ENCODE data around the gene ATP5MG.

DNA sequence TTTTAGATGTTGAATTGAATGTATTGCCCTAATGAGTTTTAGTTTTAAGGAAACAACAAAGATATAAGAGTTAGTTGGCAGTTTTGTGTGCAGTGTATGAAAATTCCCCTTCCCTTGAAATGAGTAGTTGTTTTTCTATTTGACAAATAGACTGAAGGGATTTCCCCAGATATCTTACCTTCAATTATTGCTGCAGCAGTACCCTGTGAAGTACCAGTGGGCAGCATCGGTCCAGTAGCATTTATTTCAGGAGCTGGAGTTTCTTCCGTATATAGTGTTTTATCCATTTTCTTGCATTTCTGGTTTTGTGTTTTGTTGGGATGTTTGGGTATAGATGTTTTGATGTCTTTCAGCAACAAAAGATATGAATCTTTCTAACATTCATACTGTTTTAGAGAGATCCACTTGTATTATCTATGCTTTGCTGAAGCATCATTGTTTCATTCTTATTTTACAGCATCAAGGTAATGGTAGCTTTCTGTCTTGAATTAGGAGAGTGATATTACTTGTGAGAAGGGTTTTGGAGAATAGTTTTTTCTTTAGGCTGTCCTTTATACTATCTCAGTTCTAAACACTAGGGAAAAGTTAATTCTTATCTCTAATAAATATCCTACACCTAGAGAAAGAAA, 42.3 kb downstream of the ATP5MG start:
- TF ChIP-seq, protein P1, sequence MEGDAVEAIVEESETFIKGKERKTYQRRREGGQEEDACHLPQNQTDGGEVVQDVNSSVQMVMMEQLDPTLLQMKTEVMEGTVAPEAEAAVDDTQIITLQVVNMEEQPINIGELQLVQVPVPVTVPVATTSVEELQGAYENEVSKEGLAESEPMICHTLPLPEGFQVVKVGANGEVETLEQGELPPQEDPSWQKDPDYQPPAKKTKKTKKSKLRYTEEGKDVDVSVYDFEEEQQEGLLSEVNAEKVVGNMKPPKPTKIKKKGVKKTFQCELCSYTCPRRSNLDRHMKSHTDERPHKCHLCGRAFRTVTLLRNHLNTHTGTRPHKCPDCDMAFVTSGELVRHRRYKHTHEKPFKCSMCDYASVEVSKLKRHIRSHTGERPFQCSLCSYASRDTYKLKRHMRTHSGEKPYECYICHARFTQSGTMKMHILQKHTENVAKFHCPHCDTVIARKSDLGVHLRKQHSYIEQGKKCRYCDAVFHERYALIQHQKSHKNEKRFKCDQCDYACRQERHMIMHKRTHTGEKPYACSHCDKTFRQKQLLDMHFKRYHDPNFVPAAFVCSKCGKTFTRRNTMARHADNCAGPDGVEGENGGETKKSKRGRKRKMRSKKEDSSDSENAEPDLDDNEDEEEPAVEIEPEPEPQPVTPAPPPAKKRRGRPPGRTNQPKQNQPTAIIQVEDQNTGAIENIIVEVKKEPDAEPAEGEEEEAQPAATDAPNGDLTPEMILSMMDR (conservative IDR thresholded peaks at IDR 0.05; ENCODE audit: low read length), result no peak
- no peak for TF ChIP-seq EZH2phosphoT487 (IDR thresholded peaks at IDR 0.05; ENCODE audit: borderline replicate concordance, low read depth, low read length)

Data from OCI-LY7 (cell line).